Activated CD4-positive, alpha-beta T cell treated with anti-CD3 and anti-CD28 coated beads, Interleukin-2, amount 50 U/mL, for 24 hours (primary cell): Measurements from ENCODE around the gene RPS6KC1.
"Not testable (repeated sequence)": the region's sequence is repeated elsewhere in the genome, so short reads cannot be mapped to it uniquely, and the experiment has no call there.

Source experiments
- DNase-seq, 2 donors: peaks; one replicate each; pipeline ENCODE4 v3.0.0-alpha.2; 2020; ENCODE audit warnings: low read depth in 1 of 2, low spot score in 1 of 2

The RPS6KC1 gene

GRCh38 chr1:213273546-213273945 lies 222.5 kb downstream of the RPS6KC1 start:
- DNase-seq = no peak

GRCh38 chr1:213274140-213274539 lies 223.1 kb downstream of the RPS6KC1 start:
- DNase-seq = no peak

- no peak for DNase-seq
These were observed 224.3 kb downstream of the RPS6KC1 start for GRCh38 chr1:213275293-213275692.

- no peak for DNase-seq
These were observed 225.2 kb downstream of the RPS6KC1 start for GRCh38 chr1:213276236-213276635.

- DNase-seq = no peak
These were observed 226.0 kb downstream of the RPS6KC1 start for GRCh38 chr1:213277036-213277435.

- DNase-seq = no peak
These were observed 228.4 kb downstream of the RPS6KC1 start for GRCh38 chr1:213279410-213279809.

GRCh38 chr1:213281640-213282301 lies 230.7 kb downstream of the RPS6KC1 start:
- DNase-seq = no peak

- no peak for DNase-seq
These were observed 233.6 kb downstream of the RPS6KC1 start for GRCh38 chr1:213284626-213285025.

GRCh38 chr1:213286235-213286634 lies 235.2 kb downstream of the RPS6KC1 start:
- no peak for DNase-seq

- DNase-seq = no peak
These were observed 236.9 kb downstream of the RPS6KC1 start for GRCh38 chr1:213287987-213288386.

GRCh38 chr1:213291526-213291925 lies 240.5 kb downstream of the RPS6KC1 start:
- no peak for DNase-seq

GRCh38 chr1:213292614-213293013 lies 241.6 kb downstream of the RPS6KC1 start:
- no peak for DNase-seq

- DNase-seq = no peak
These were observed 244.8 kb downstream of the RPS6KC1 start for GRCh38 chr1:213295860-213296259.

GRCh38 chr1:213296558-213296957 lies 245.5 kb downstream of the RPS6KC1 start:
- DNase-seq = no peak

- DNase-seq = no peak
These were observed 246.0 kb downstream of the RPS6KC1 start for GRCh38 chr1:213297021-213297420.

GRCh38 chr1:213300433-213300832 lies 249.4 kb downstream of the RPS6KC1 start:
- DNase-seq = no peak

GRCh38 chr1:213301524-213301923 lies 250.5 kb downstream of the RPS6KC1 start:
- DNase-seq = not testable (repeated sequence)

- no peak for DNase-seq
These were observed 252.2 kb downstream of the RPS6KC1 start for GRCh38 chr1:213303286-213303685.

GRCh38 chr1:213315571-213315970 lies 264.5 kb downstream of the RPS6KC1 start:
- no peak for DNase-seq

- DNase-seq = not testable (repeated sequence)
These were observed 267.4 kb downstream of the RPS6KC1 start for GRCh38 chr1:213318458-213318857.

GRCh38 chr1:213320191-213320870 lies 269.3 kb downstream of the RPS6KC1 start:
- no peak for DNase-seq
